Breast epithelium (tissue), 4 donors: ENCODE results near the gene MKI67. TPM values are rescaled to one million over a fixed set of nuclear protein-coding genes. Genes with fewer than 3 reads are reported as not detected.

Experiments used
- DNase-seq, 2 donors: peaks; one replicate each; pipeline ENCODE4 v3.0.0-alpha.2; 2019; ENCODE audit warnings: low spot score in 2 of 2
- H3K27ac ChIP-seq, 2 donors: fragments of 200-600 bp; sonication (generic) in 1 of 2; one replicate each; pipeline ENCODE4 v1.5.1; 2016 to 2019; ENCODE audit warnings: mild to moderate bottlenecking in 1 of 2
- H3K27me3 ChIP-seq, 2 donors: fragments of 200-600 bp; sonication (generic) in 1 of 2; one replicate each; pipeline versions ENCODE4 v1.5.1 to v1.6.0; 2017 to 2019; ENCODE audit warnings: control low read depth in 1 of 2, mild to moderate bottlenecking in 1 of 2
- H3K36me3 ChIP-seq: fragments of 200-600 bp; one replicate; pipeline ENCODE4 v1.5.1; 2019
- H3K4me1 ChIP-seq, 2 donors: fragments of 200-600 bp; sonication (generic); one replicate each; pipeline ENCODE4 v1.5.1; 2016 to 2019; ENCODE audit warnings: control low read depth in 1 of 2
- H3K4me3 ChIP-seq, 3 donors: fragments of 200-600 bp; sonication (generic); 1 replicate in 2 of 3; 2 replicates in 1 of 3; pipeline ENCODE4 v1.5.1; 2016 to 2019; ENCODE audit warnings: mild to moderate bottlenecking in 3 of 3, moderate library complexity in 2 of 3
- H3K9me3 ChIP-seq, 2 donors: fragments of 200-600 bp; sonication (generic) in 1 of 2; one replicate each; pipeline ENCODE4 v1.5.1; 2016 to 2019; ENCODE audit warnings: control low read depth in 1 of 2
- CTCF ChIP-seq, 3 donors: fragments of 450-650 bp; IDR thresholded peaks; one replicate each; pipeline ENCODE4 v1.5.1; 2016 to 2017; ENCODE audit warnings: antibody characterized with exemption in 3 of 3, mild to moderate bottlenecking in 3 of 3, moderate library complexity in 3 of 3
- POLR2A ChIP-seq: fragments of 450-650 bp; IDR thresholded peaks from one replicate; pipeline ENCODE4 v1.6.1; 2016; ENCODE audit warnings: antibody characterized with exemption, mild to moderate bottlenecking, moderate library complexity
- POLR2AphosphoS5 ChIP-seq, 3 donors: sonication (generic); formaldehyde crosslinking; IDR thresholded peaks; one replicate each; pipeline ENCODE4 v1.6.1; 2017; ENCODE audit warnings: antibody characterized with exemption in 3 of 3
- intact Hi-C: fragments of 100-400 bp; cut with DNase I; formaldehyde crosslinking; loops from one replicate; pipeline ENCODE4 v1.15.1; 2023; ENCODE audit warnings: low total_unique reads
- total RNA-seq, 3 donors: library from RNA; depleted of rRNA; stranded (reverse); fragments of >200 nt; gene quantifications; one replicate each; pipeline ENCODE4 v1.1.0, GENCODE V29; 2016

Gene MKI67
- total RNA-seq, 3 donors from 2014 or later: 0.29 to 6.4 (median 0.33) TPM

GRCh38 chr10:128163701-128164100 lies 37.5 kb upstream of the MKI67 start:
- TF ChIP-seq POLR2A (no peak), POLR2AphosphoS5 (IDR thresholded peaks at IDR 0.05) (no peak), CTCF (IDR thresholded peaks at IDR 0.05) (no peak)
- no peak overlapping the region for H3K27ac ChIP-seq
- intact Hi-C loops: no loop called here

GRCh38 chr10:128161031-128161430 lies 34.8 kb upstream of the MKI67 start:
- intact Hi-C loops: no loop called here
- no peak overlapping the region for H3K27ac ChIP-seq
- peaks cover 0 to 9% of the 10 kb centered on the region in 2 donors for H3K27me3 ChIP-seq
- no peaks in the 10 kb centered on the region for H3K9me3 ChIP-seq
- TF ChIP-seq CTCF (IDR thresholded peaks at IDR 0.05) (no peak), POLR2A (no peak), POLR2AphosphoS5 (IDR thresholded peaks at IDR 0.05) (no peak)
- no peak for DNase-seq
- H3K36me3 ChIP-seq: no peaks in the 10 kb centered on the region
- H3K4me3 ChIP-seq: no peak overlapping the region
- H3K4me1 ChIP-seq: no peaks in the 10 kb centered on the region

More at GRCh38 chr10:128163701-128164100, 37.5 kb upstream of the MKI67 start:
- H3K9me3 ChIP-seq: no peaks in the 10 kb centered on the region
- no peak for DNase-seq
- H3K36me3 ChIP-seq: no peaks in the 10 kb centered on the region
- no peak overlapping the region for H3K4me3 ChIP-seq
- H3K4me1 ChIP-seq: no peaks in the 10 kb centered on the region
- H3K27me3 ChIP-seq: peaks cover 0 to 9% of the 10 kb centered on the region in 2 donors

GRCh38 chr10:128160297-128160711 lies 34.1 kb upstream of the MKI67 start:
- Histone ChIP-seq H3K36me3 (no peaks in the 10 kb centered on the region), H3K4me3 (no peak overlapping the region), H3K27me3 (peaks cover 0 to 9% of the 10 kb centered on the region in 2 donors), H3K4me1 (no peaks in the 10 kb centered on the region), H3K27ac (no peak overlapping the region), H3K9me3 (no peaks in the 10 kb centered on the region)
- DNase-seq: no peak
- intact Hi-C loops: no loop called here
- no peak for TF ChIP-seq CTCF (IDR thresholded peaks at IDR 0.05)
- TF ChIP-seq POLR2A: no peak
- no peak for TF ChIP-seq POLR2AphosphoS5 (IDR thresholded peaks at IDR 0.05)

GRCh38 chr10:128158021-128158795 lies 32.0 kb upstream of the MKI67 start:
- no peak overlapping the region for H3K27ac ChIP-seq
- H3K9me3 ChIP-seq: no peaks in the 10 kb centered on the region
- no peak overlapping the region for H3K4me3 ChIP-seq
- H3K4me1 ChIP-seq: no peaks in the 10 kb centered on the region
- no peaks in the 10 kb centered on the region for H3K36me3 ChIP-seq
- intact Hi-C loops: no loop called here
- TF ChIP-seq CTCF (IDR thresholded peaks at IDR 0.05) (no peak), POLR2AphosphoS5 (IDR thresholded peaks at IDR 0.05) (no peak), POLR2A (no peak)
- H3K27me3 ChIP-seq: peaks cover 0 to 7% of the 10 kb centered on the region in 2 donors
- no peak for DNase-seq

GRCh38 chr10:128156999-128157755 lies 31.0 kb upstream of the MKI67 start:
- H3K36me3 ChIP-seq: no peaks in the 10 kb centered on the region
- no peaks in the 10 kb centered on the region for H3K9me3 ChIP-seq
- H3K27me3 ChIP-seq: peaks cover 0 to 3% of the 10 kb centered on the region in 2 donors
- H3K27ac ChIP-seq: no peak overlapping the region
- H3K4me1 ChIP-seq: no peaks in the 10 kb centered on the region
- no peak for DNase-seq
- intact Hi-C loops: no loop called here
- H3K4me3 ChIP-seq: no peak overlapping the region
- TF ChIP-seq POLR2A (no peak), POLR2AphosphoS5 (IDR thresholded peaks at IDR 0.05) (no peak), CTCF (IDR thresholded peaks at IDR 0.05) (no peak)
